GM21423 (cell line): Measurements from ENCODE around the gene CDC6.

Experiments used
- ATAC-seq: cut with Tn5 transposase; IDR thresholded peaks from one replicate; pipeline ENCODE4 v1.9.1; 2021; ENCODE audit warnings: mild to moderate bottlenecking, moderate library complexity; ENCODE audit not compliant: unreplicated experiment

The CDC6 gene

DNA sequence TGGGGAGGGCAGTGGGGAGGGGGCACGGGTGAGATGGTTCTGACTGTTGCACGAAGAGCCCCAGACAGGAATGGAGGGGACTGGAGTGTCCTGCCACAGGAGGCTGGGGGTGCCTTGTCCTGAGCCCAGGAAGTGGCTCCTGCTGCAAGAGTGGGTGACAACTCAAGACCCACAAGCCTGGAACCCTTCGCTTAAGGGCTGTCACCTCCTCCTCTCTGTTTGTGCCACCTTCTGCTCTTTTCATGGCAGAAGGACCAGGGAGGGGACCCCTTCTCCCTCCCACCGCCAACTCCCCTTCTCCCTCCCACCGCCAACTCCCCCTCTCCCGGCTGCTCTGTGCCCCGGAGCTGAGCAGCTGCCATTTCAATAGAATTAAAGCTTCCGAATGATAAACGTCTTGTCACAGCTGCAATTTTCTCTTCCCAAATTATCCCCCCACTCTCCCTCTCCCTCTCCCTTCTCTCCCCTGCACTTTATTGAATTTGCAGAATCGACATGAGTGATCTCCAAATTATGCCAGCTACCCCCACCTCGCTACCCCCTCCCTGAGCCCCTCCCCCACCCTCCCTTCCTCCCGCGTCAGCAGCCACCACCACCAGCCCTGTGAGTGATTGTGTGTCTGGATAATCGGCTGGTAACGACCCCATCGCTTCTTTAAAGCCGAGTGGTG, 63.1 kb downstream of the CDC6 start:
- ATAC-seq: no peak

DNA sequence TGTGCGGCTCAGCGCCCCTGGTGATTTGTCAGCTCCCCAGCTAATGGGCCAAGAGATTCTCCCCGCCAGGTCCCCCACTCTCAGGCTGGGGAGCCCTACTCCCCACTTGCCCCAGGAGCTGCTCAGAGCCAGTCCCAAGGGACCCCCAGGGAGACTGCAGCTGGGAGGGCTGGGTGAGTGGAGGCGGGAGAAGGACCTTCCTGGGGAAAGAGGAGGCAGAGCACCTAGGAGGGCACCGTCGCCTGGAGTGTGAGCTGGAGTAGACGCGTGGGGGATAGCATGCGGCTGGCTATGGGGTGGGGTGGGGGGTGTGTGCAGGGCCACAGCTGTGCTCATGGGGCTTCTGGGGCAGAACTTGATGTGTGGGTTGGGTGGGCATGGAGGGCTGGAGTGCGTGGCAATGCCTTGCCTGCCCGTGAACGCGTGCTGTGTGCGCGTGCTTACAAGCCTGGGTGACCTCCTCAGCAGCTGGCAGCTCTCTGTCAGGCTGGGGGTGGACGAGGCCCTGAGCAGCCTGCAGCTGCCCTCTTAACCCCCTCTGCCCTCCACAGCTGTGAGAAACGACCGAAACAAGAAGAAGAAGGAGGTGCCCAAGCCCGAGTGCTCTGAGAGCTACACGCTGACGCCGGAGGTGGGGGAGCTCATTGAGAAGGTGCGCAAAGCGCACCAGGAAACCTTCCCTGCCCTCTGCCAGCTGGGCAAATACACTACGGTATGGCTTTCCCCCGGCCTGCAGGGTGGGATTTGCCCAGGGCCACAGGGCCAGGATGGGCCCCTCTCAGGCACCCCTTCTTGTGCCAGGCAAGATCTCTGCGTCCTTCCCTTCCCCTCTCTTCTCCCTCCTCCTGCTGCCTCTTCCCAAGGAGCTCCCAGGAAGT, 63.9 kb downstream of the CDC6 start:
- no peak for ATAC-seq

- no peak for ATAC-seq
Observed at GRCh38 chr17:40352237-40352778, 64.6 kb downstream of the CDC6 start.

- no peak for ATAC-seq
Observed at GRCh38 chr17:40352779-40353394, 65.2 kb downstream of the CDC6 start.
